K562 (cell line): ENCODE data around the gene OR11G2. TPM values are rescaled to one million over a fixed set of nuclear protein-coding genes. Genes with fewer than 3 reads are reported as not detected.
A peak's percentile ranks its signal among the peaks of the same experiment; 100 is the strongest.
"Not testable (repeated sequence)": the region's sequence is repeated elsewhere in the genome, so short reads cannot be mapped to it uniquely, and the experiment has no call there.

Experiments used
- ATAC-seq: fragments of 200-7000 bp; cut with Tn5 transposase; 3 replicates; pipeline ENCODE4 v1.9.1; 2020; ENCODE audit warnings: moderate library complexity
- BruUV-seq: library from RNA; stranded (reverse); fragments of 400-500 nt; replicated peaks from 2 replicates; lab custom pipeline; 2021; lab: Mats Ljungman, UMichigan
- CTCF ChIA-PET: fragments of 300-600 bp; formaldehyde crosslinking; extraction: SDS; loops from one replicate; lab custom pipeline; 2021; ENCODE audit warnings: low intra/inter-chr PET ratio; lab: Yijun Ruan, JAX
- POLR2A ChIA-PET: fragments of 300-600, 350-650 bp; sonication (Branson Sonifier 250); formaldehyde crosslinking; extraction: SDS; loops from one replicate; lab custom pipeline; 2021; ENCODE audit warnings: antibody characterized with exemption, inconsistent platforms; lab: Yijun Ruan, JAX
- DNase-seq, 4 experiments: peaks; one replicate each; pipeline versions ENCODE4 v3.0.0 to v3.0.0-alpha.2; 2011 to 2018; ENCODE audit warnings: low spot score in 3 of 4, mixed read lengths in 3 of 4; ENCODE audit errors: extremely low read depth in 1 of 4
- FAIRE-seq: peaks from 2 replicates; lab custom pipeline; 2011; peaks lifted over from hg19 to GRCh38; lab: Jason Lieb, UNC
- H2AFZ ChIP-seq: 2 replicates; pipeline ENCODE4 v1.6.0; 2011; ENCODE audit warnings: low read depth, low read length, control low read depth, inconsistent platforms
- H3K27ac ChIP-seq: fragments of 200-600 bp; 3 replicates; pipeline ENCODE4 v1.8.0; 2011; ENCODE audit warnings: low read depth, mild to moderate bottlenecking, control low read depth, inconsistent platforms, low read length, moderate library complexity, mixed read lengths; ENCODE audit errors: extremely low read depth
- H3K27me3 ChIP-seq, 2 experiments: fragments of 300-600 bp in 1 of 2; 2 replicates in 1 of 2; 3 replicates in 1 of 2; pipeline versions ENCODE4 v1.6.0 to v1.8.0; 2011; ENCODE audit warnings: inconsistent platforms in 2 of 2, low read length in 2 of 2, mild to moderate bottlenecking in 1 of 2, mixed read lengths in 1 of 2, moderate library complexity in 1 of 2; ENCODE audit not compliant: control insufficient read depth in 2 of 2, insufficient read depth in 2 of 2
- H3K36me3 ChIP-seq: fragments of 300-600 bp; 3 replicates; pipeline ENCODE4 v1.8.0; 2011; ENCODE audit warnings: mild to moderate bottlenecking, low read length, inconsistent platforms; ENCODE audit not compliant: control insufficient read depth, insufficient read depth
- H3K4me1 ChIP-seq, 2 experiments: fragments of 200-600 bp in 1 of 2; replicated peaks in 1 of 2; 2 replicates in 1 of 2; 3 replicates in 1 of 2; pipeline versions ENCODE4 v1.5.1 to v1.8.0; 2011; ENCODE audit warnings: inconsistent platforms in 2 of 2, low read length in 2 of 2, mild to moderate bottlenecking in 1 of 2, mixed read lengths in 1 of 2, moderate library complexity in 1 of 2; ENCODE audit not compliant: control insufficient read depth in 2 of 2, insufficient read depth in 2 of 2
- H3K4me2 ChIP-seq: 2 replicates; pipeline ENCODE4 v1.6.1; 2011; ENCODE audit warnings: low read length, control low read depth, inconsistent platforms, mixed read lengths; ENCODE audit not compliant: insufficient read depth
- H3K4me3 ChIP-seq: fragments of 200-600 bp; sonication (generic), shearing (Covaris generic); 2 replicates; pipeline ENCODE4 v1.5.1; 2016; ENCODE audit warnings: control low read depth, inconsistent platforms
- H3K79me2 ChIP-seq: fragments of 200-600 bp; 3 replicates; pipeline ENCODE4 v1.8.0; 2011; ENCODE audit warnings: low read length, inconsistent platforms; ENCODE audit not compliant: control insufficient read depth, insufficient read depth
- H3K9ac ChIP-seq, 2 experiments: 2 replicates each; pipeline versions ENCODE4 v1.6.0 to v1.6.1; 2011; ENCODE audit warnings: low read depth in 2 of 2, low read length in 2 of 2, control low read depth in 1 of 2, inconsistent platforms in 1 of 2, mild to moderate bottlenecking in 1 of 2, mixed read lengths in 1 of 2; ENCODE audit not compliant: insufficient read depth in 1 of 2
- H3K9me1 ChIP-seq: one replicate; pipeline ENCODE4 v1.6.0; 2011; ENCODE audit warnings: inconsistent platforms, mild to moderate bottlenecking, low read length, moderate library complexity; ENCODE audit not compliant: control insufficient read depth, insufficient read depth
- H3K9me3 ChIP-seq: replicated peaks from 2 replicates; pipeline ENCODE4 v1.5.1; 2011; ENCODE audit warnings: low read depth, low read length, inconsistent platforms; ENCODE audit not compliant: control insufficient read depth, insufficient read depth
- H4K20me1 ChIP-seq: replicated peaks from 2 replicates; pipeline ENCODE4 v1.6.1; 2011; ENCODE audit warnings: low read length, inconsistent platforms, mixed read lengths; ENCODE audit not compliant: control insufficient read depth, insufficient read depth
- ATF3 ChIP-seq, 2 experiments: fragments of 450-650 bp in 1 of 2; sonication (generic) in 1 of 2; formaldehyde crosslinking in 1 of 2; IDR thresholded peaks in 1 of 2; conservative IDR thresholded peaks in 1 of 2; 2 replicates each; pipeline versions ENCODE4 v1.6.1 to v1.8.1; 2016 to 2023; ENCODE audit warnings: mild to moderate bottlenecking in 2 of 2, moderate library complexity in 2 of 2, inconsistent platforms in 1 of 2, missing genetic modification reagents in 1 of 2
- CBX1 ChIP-seq: sonication (generic); IDR thresholded peaks from 2 replicates; pipeline ENCODE4 v1.6.1; 2016; ENCODE audit warnings: antibody characterized with exemption, low read depth, mild to moderate bottlenecking
- CEBPG ChIP-seq, 3 experiments: fragments of 200-800 bp in 1 of 3; sonication (Bioruptor generic) in 1 of 3; sonication (generic) in 1 of 3; formaldehyde crosslinking in 1 of 3; IDR thresholded peaks in 2 of 3; conservative IDR thresholded peaks in 1 of 3; 2 replicates each; pipeline versions ENCODE4 v1.6.1 to v1.8.0; 2016 to 2022; ENCODE audit warnings: missing compliant biosample characterization in 2 of 3, missing genetic modification characterization in 2 of 3, mild to moderate bottlenecking in 1 of 3, missing genetic modification reagents in 1 of 3
- FOXM1 ChIP-seq, 2 experiments: fragments of 450-650 bp in 1 of 2; sonication (generic) in 1 of 2; formaldehyde crosslinking in 1 of 2; IDR thresholded peaks; 2 replicates each; pipeline versions ENCODE4 v1.6.1 to v1.9.0; 2017 to 2022; ENCODE audit warnings: low read depth in 2 of 2, mild to moderate bottlenecking in 2 of 2, missing genetic modification reagents in 1 of 2, moderate library complexity in 1 of 2
- ZNF174 ChIP-seq: fragments of 250-450 bp; sonication (Bioruptor Pico); IDR thresholded peaks from 2 replicates; pipeline ENCODE4 v1.4.0; 2020; ENCODE audit warnings: mild to moderate bottlenecking
- ZNF217 ChIP-seq: sonication (generic); formaldehyde crosslinking; IDR thresholded peaks from 2 replicates; pipeline ENCODE4 v1.8.0; 2022; ENCODE audit warnings: mild to moderate bottlenecking, missing genetic modification reagents
- WGBS: fragments of 100-300 bp; shearing (Covaris generic); methylation state at CpG from one replicate; pipeline ENCODE4 v1.1.6; 2016; ENCODE audit warnings: low coverage, mixed read lengths; ENCODE audit not compliant: insufficient coverage; ENCODE audit errors: missing lambda C conversion rate; 5-methylcytosine and 5-hydroxymethylcytosine counted together
- in situ Hi-C: fragments of 300-500 bp; cut with MboI; formaldehyde crosslinking; loops from 4 replicates; pipeline ENCODE4 v1.15.0; 2018; ENCODE audit warnings: inconsistent platforms, mixed read lengths
- intact Hi-C: fragments of 100-400 bp; cut with micrococcal nuclease; formaldehyde crosslinking; loops from 2 replicates; pipeline ENCODE4 v1.14.2; 2022
- polyA plus RNA-seq, 8 experiments: library from polyadenylated mRNA; depleted of rRNA in 4 of 8; stranded (reverse) in 5 of 8; unstranded in 3 of 8; fragments of >200 nt; fragmentation: Nextera tagmentation in 2 of 8; fragmentation: Illumina TruSeq in 1 of 8; extraction: Ambion mirVana in 2 of 8; extraction: Trizol in 1 of 8; gene quantifications; 2 replicates each; pipeline versions ENCODE4 v1.2.1 to v1.2.3, GENCODE V29; 2011 to 2014; ENCODE audit warnings: inconsistent platforms in 1 of 8, missing spikeins in 1 of 8
- total RNA-seq, 7 experiments: library from RNA; depleted of rRNA in 6 of 7; stranded (reverse); fragments of >200 nt in 6 of 7; fragmentation: Illumina TruSeq in 2 of 7; extraction: Trizol in 2 of 7; gene quantifications; 2 replicates each; pipeline versions ENCODE4 v1.2.1 to v1.2.3, GENCODE V29; 2011 to 2021; ENCODE audit warnings: low replicate concordance in 1 of 7

The OR11G2 gene
- total and polyA plus RNA-seq, 9 of the 15 experiments (the other 6 are each of a cell fraction or from before 2014, with no cell fraction given) = not detected

GRCh38 chr14:20209595-20209994 lies 18.9 kb downstream of the OR11G2 start (continued):
- TF ChIP-seq ZNF174 (CRISPR knock-in tag) = no peak

- WGBS = no CpG with 5 or more reads among the region's 28 CpGs
- H2AFZ ChIP-seq, H3K4me3 ChIP-seq, BruUV-seq, H3K4me2 ChIP-seq, H3K4me1 ChIP-seq, H3K9ac ChIP-seq, CTCF ChIA-PET, DNase-seq, in situ Hi-C loops, intact Hi-C loops, H3K9me1 ChIP-seq, H3K27ac ChIP-seq, ATAC-seq, H3K36me3 ChIP-seq, H3K9me3 ChIP-seq, H3K79me2 ChIP-seq, FAIRE-seq, POLR2A ChIA-PET, H4K20me1 ChIP-seq, H3K27me3 ChIP-seq: not testable (repeated sequence)
Observed at GRCh38 chr14:20212406-20212805, 21.7 kb downstream of the OR11G2 start.

GRCh38 chr14:20215196-20215595 lies 24.5 kb downstream of the OR11G2 start:
- BruUV-seq = no TSS peak
- ATAC-seq (no peak), DNase-seq (no peak), FAIRE-seq (no peak)
- no peak overlapping the region for H3K4me3 ChIP-seq
- H3K4me2 ChIP-seq = no peak overlapping the region
- H3K9me1 ChIP-seq = no peaks in the 10 kb centered on the region
- in situ Hi-C loops = no loop called here
- H3K27me3 ChIP-seq = no peaks in the 10 kb centered on the region
- no peaks in the 10 kb centered on the region for H3K36me3 ChIP-seq
- intact Hi-C loops = no loop called here
- WGBS = 85% methylated on average over 2 of the region's 2 CpGs
- H3K79me2 ChIP-seq = no peaks in the 10 kb centered on the region
- H2AFZ ChIP-seq = no peak overlapping the region
- H3K4me1 ChIP-seq = peaks cover 0 to 8% of the 10 kb centered on the region in 2 experiments; a peak in 3 of 5 replicates
- ChIA-PET POLR2A (no interaction called here), CTCF (no interaction called here)
- H3K9ac ChIP-seq = no peak overlapping the region
- H3K27ac ChIP-seq = no peak overlapping the region
- TF ChIP-seq CEBPG (CRISPR knock-in tag; IDR thresholded peaks at IDR 0.05) (no peak), CEBPG (tag; conservative IDR thresholded peaks at IDR 0.05 in 1 of 2, IDR thresholded peaks at IDR 0.05 in 1 of 2) (0 out of 4 replicates have a peak, but pooled peaks of 1 of the 2 experiments have one; percentile 16), FOXM1 (IDR thresholded peaks at IDR 0.05; ENCODE audit: low read depth) (no peak), FOXM1 (CRISPR knock-in tag; IDR thresholded peaks at IDR 0.05; ENCODE audit: low read depth) (no peak), CBX1 (no peak), ATF3 (IDR thresholded peaks at IDR 0.05) (peak; percentile 42; the same call in 1 of the 2 replicates), ATF3 (CRISPR knock-in tag; conservative IDR thresholded peaks at IDR 0.05) (no peak), ZNF217 (CRISPR knock-in tag) (no peak)
- H4K20me1 ChIP-seq = no peaks in the 10 kb centered on the region
- no peaks in the 10 kb centered on the region for H3K9me3 ChIP-seq
